Mucosa of descending colon (tissue), 3 donors: ENCODE data around the gene DYRK3. TPM values are rescaled to one million over a fixed set of nuclear protein-coding genes. Genes with fewer than 3 reads are reported as not detected.

Experiments
- ATAC-seq: fragments of 200-7000 bp; cut with Tn5 transposase; one replicate; pipeline ENCODE4 v1.9.1; 2020; ENCODE audit warnings: mild to moderate bottlenecking, moderate library complexity
- DNase-seq, 3 donors: peaks; one replicate each; pipeline ENCODE4 v3.0.0-alpha.2; 2020
- H3K36me3 ChIP-seq: fragments of 200-600 bp; one replicate; pipeline ENCODE4 v1.8.0; 2021; ENCODE audit warnings: low read depth, mild to moderate bottlenecking
- H3K4me1 ChIP-seq: fragments of 200-600 bp; one replicate; pipeline ENCODE4 v1.8.0; 2021; ENCODE audit warnings: low read depth, mild to moderate bottlenecking
- H3K4me3 ChIP-seq: fragments of 200-600 bp; one replicate; pipeline ENCODE4 v1.8.0; 2021; ENCODE audit warnings: mild to moderate bottlenecking
- H3K9me3 ChIP-seq: fragments of 200-600 bp; one replicate; pipeline ENCODE4 v1.8.0; 2021; ENCODE audit warnings: mild to moderate bottlenecking
- CTCF ChIP-seq: fragments of 200-600 bp; IDR thresholded peaks from one replicate; pipeline ENCODE4 v1.8.0; 2022; ENCODE audit warnings: antibody characterized with exemption, mild to moderate bottlenecking
- intact Hi-C, 2 donors: fragments of 100-400 bp; cut with DNase I in 1 of 2; cut with micrococcal nuclease in 1 of 2; formaldehyde crosslinking; loops; one replicate each; pipeline versions ENCODE4 v1.11.0 to v1.11.1; 2022; cut with DNase I, micrococcal nuclease
- total RNA-seq, 3 donors: library from RNA; stranded (reverse); fragmentation: NEBNext Ultra II Directional in 2 of 3; extraction: Animal tissue kit (Norgen Biotek cat#: 25700) in 2 of 3; gene quantifications; one replicate each; pipeline versions ENCODE4 v1.2.1 to v1.2.4, GENCODE V29; 2021 to 2023
- donor health status: DM: no; HTN: no; CAD: no; lungs with moderate emphysema.
- donor health status: DM: no; HTN: no; CAD: no.
- donor health status: DM: no; HTN: yes; CAD: no.

The DYRK3 gene
- total RNA-seq, 3 donors from 2014 or later, result 0.61 to 4.7 (median 1.4) TPM

GRCh38 chr1:206685769-206686477, 50.6 kb downstream of the DYRK3 start:
- H3K4me1 ChIP-seq, result peaks cover 45% of the 10 kb centered on the region
- intact Hi-C loops, result no loop called here

GRCh38 chr1:206686478-206687249, 51.3 kb downstream of the DYRK3 start:
- intact Hi-C loops, result no loop called here
- H3K9me3 ChIP-seq, result no peaks in the 10 kb centered on the region
- no peak for TF ChIP-seq CTCF
- peak; percentile 14 for ATAC-seq
- no peaks in the 10 kb centered on the region for H3K36me3 ChIP-seq
- DNase-seq, result no peak
- H3K4me3 ChIP-seq, result peak overlapping the region; percentile 78
- peaks cover 50% of the 10 kb centered on the region for H3K4me1 ChIP-seq

More at GRCh38 chr1:206685769-206686477, 50.6 kb downstream of the DYRK3 start:
- Histone ChIP-seq H3K4me3 (peak overlapping the region; percentile 78), H3K9me3 (no peaks in the 10 kb centered on the region), H3K36me3 (no peaks in the 10 kb centered on the region)
- ATAC-seq, result peak; percentile 69
- no peak for TF ChIP-seq CTCF
- peak; percentile 61 to 73 (median 72) for DNase-seq

- intact Hi-C loops, result no loop called here
- H3K9me3 ChIP-seq, result no peaks in the 10 kb centered on the region
- H3K36me3 ChIP-seq, result no peaks in the 10 kb centered on the region
- TF ChIP-seq CTCF, result no peak
- no peak overlapping the region for H3K4me3 ChIP-seq
- H3K4me1 ChIP-seq, result peaks cover 53% of the 10 kb centered on the region
- DNase-seq, result no peak
- no peak for ATAC-seq
Measured at GRCh38 chr1:206687251-206687914, 52.0 kb downstream of the DYRK3 start.

- no peak overlapping the region for H3K4me3 ChIP-seq
Measured at GRCh38 chr1:206687915-206688442, 52.6 kb downstream of the DYRK3 start.

More at GRCh38 chr1:206687915-206688442, 52.6 kb downstream of the DYRK3 start:
- no peak for TF ChIP-seq CTCF
- peaks cover 55% of the 10 kb centered on the region for H3K4me1 ChIP-seq
- ATAC-seq (no peak), DNase-seq (no peak)
- H3K9me3 ChIP-seq, result no peaks in the 10 kb centered on the region
- no peaks in the 10 kb centered on the region for H3K36me3 ChIP-seq
- intact Hi-C loops, result no loop called here
